ENCODE results near the gene ABI1.

Gene ABI1

DNA sequence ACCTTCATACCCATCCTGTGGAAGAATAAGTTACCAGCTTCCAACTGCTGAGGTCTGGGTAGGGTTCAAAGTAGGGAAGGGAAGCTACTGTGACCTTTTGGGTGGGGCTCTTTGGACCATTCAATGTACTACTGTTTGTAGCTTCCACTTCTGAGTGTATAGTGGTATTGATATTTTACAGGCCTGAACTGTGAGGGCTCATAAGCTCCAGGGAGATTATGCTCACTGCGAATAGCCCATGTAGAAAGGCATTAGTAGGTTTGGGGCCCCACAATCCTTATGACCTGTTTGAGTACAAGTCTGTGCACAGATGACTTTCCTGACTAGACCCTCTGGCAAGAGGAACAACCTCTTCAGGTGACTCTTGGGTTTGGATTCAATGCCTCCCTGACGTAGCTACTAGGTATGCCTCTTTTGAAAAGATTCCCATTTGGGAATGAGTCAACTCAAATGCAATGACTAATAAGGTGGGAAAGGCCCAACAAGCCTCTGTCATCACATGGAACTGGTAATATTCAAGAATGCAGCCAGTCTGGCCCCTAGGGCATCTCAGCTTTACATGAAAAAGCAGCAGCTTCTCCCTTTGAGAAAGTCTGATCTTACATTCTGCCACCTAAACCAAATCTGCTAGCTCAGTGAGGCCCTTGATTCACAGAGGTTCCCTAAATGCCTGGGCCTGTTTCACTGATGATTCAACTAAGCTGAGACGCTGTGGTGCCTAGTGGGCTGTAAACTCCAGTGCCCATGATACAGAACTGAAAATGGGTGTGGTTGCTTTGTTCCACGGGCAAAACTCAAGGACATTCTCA lies 79.8 kb downstream of the ABI1 start:
- no CpG with 5 or more reads among the region's 4 CpGs for WGBS, 2 donors (ENCODE audit: extremely low coverage in 2 of 2, insufficient read length in 2 of 2, insufficient replicate concordance in 1 of 2)
- Histone ChIP-seq H2AFZ (ENCODE audit: low read length) (no peak overlapping the region), H3K36me3 (replicated peaks in 1 of 2; ENCODE audit: control insufficient read depth in 2 of 2, insufficient read depth in 2 of 2, low read length in 2 of 2) (no peaks in the 10 kb centered on the region), H3K9ac (ENCODE audit: low read depth, low read length, poor library complexity) (no peak overlapping the region), H3K14ac (ENCODE audit: low read length) (no peak overlapping the region), H3K27ac (replicated peaks; ENCODE audit: low read length) (no peak overlapping the region), H2AK5ac (ENCODE audit: low read depth, low read length) (no peak overlapping the region), H3K4ac (ENCODE audit: low read length) (no peak overlapping the region), H3K23ac (ENCODE audit: low read depth, low read length, poor library complexity) (no peak overlapping the region), H4K8ac (ENCODE audit: low read depth, low read length) (no peak overlapping the region), H3K18ac (ENCODE audit: low read length) (no peak overlapping the region), H2BK15ac (ENCODE audit: low read length) (no peak overlapping the region), H3K4me2 (ENCODE audit: insufficient read depth, low read length, poor library complexity, severe bottlenecking) (no peak overlapping the region), H4K91ac (ENCODE audit: low read depth, low read length, poor library complexity) (no peak overlapping the region), H2BK5ac (ENCODE audit: low read length) (no peak overlapping the region), H3K4me1 (ENCODE audit: control insufficient read depth in 2 of 2, insufficient read depth in 1 of 2, low read depth in 1 of 2, low read length in 2 of 2) (peaks cover 0 to 5% of the 10 kb centered on the region in 2 donors), H3K27me3 (ENCODE audit: control insufficient read depth in 3 of 3, insufficient read depth in 3 of 3, low read depth in 1 of 3, low read length in 3 of 3) (no peaks in the 10 kb centered on the region), H3K79me1 (ENCODE audit: low read depth, low read length) (peaks cover 2% of the 10 kb centered on the region), H3K4me3 (ENCODE audit: low read length in 2 of 2) (no peak overlapping the region), H2BK120ac (ENCODE audit: low read depth, low read length) (no peak overlapping the region), H2BK12ac (ENCODE audit: low read length) (no peak overlapping the region), H3K9me3 (replicated peaks in 1 of 2; ENCODE audit: control insufficient read depth in 2 of 2, insufficient read depth in 1 of 2, low read depth in 1 of 2, low read length in 2 of 2) (no peaks in the 10 kb centered on the region)
- DNase-seq (ENCODE audit: low spot score), result no peak

- Histone ChIP-seq H3K27ac (replicated peaks; ENCODE audit: low read length) (no peak overlapping the region), H3K9ac (ENCODE audit: low read depth, low read length, poor library complexity) (no peak overlapping the region), H3K9me3 (replicated peaks in 1 of 2; ENCODE audit: control insufficient read depth in 2 of 2, insufficient read depth in 1 of 2, low read depth in 1 of 2, low read length in 2 of 2) (no peaks in the 10 kb centered on the region), H3K4me1 (ENCODE audit: control insufficient read depth in 2 of 2, insufficient read depth in 1 of 2, low read depth in 1 of 2, low read length in 2 of 2) (peaks cover 0 to 5% of the 10 kb centered on the region in 2 donors), H3K14ac (ENCODE audit: low read length) (no peak overlapping the region), H4K91ac (ENCODE audit: low read depth, low read length, poor library complexity) (no peak overlapping the region), H3K27me3 (ENCODE audit: control insufficient read depth in 3 of 3, insufficient read depth in 3 of 3, low read depth in 1 of 3, low read length in 3 of 3) (no peaks in the 10 kb centered on the region), H3K4me2 (ENCODE audit: insufficient read depth, low read length, poor library complexity, severe bottlenecking) (no peak overlapping the region), H2BK15ac (ENCODE audit: low read length) (no peak overlapping the region), H3K18ac (ENCODE audit: low read length) (no peak overlapping the region), H2BK120ac (ENCODE audit: low read depth, low read length) (no peak overlapping the region), H2BK12ac (ENCODE audit: low read length) (no peak overlapping the region), H3K4me3 (ENCODE audit: low read length in 2 of 2) (no peak overlapping the region), H2BK5ac (ENCODE audit: low read length) (no peak overlapping the region), H3K23ac (ENCODE audit: low read depth, low read length, poor library complexity) (no peak overlapping the region), H3K36me3 (replicated peaks in 1 of 2; ENCODE audit: control insufficient read depth in 2 of 2, insufficient read depth in 2 of 2, low read length in 2 of 2) (no peaks in the 10 kb centered on the region), H2AK5ac (ENCODE audit: low read depth, low read length) (no peak overlapping the region), H2AFZ (ENCODE audit: low read length) (no peak overlapping the region), H3K79me1 (ENCODE audit: low read depth, low read length) (peaks cover 2% of the 10 kb centered on the region), H4K8ac (ENCODE audit: low read depth, low read length) (no peak overlapping the region), H3K4ac (ENCODE audit: low read length) (no peak overlapping the region)
- no CpG with 5 or more reads among the region's 8 CpGs for WGBS, 2 donors (ENCODE audit: extremely low coverage in 2 of 2, insufficient read length in 2 of 2, insufficient replicate concordance in 1 of 2)
- no peak for DNase-seq (ENCODE audit: low spot score)
Measured at GRCh38 chr10:26780106-26780792, 80.5 kb downstream of the ABI1 start.

DNA sequence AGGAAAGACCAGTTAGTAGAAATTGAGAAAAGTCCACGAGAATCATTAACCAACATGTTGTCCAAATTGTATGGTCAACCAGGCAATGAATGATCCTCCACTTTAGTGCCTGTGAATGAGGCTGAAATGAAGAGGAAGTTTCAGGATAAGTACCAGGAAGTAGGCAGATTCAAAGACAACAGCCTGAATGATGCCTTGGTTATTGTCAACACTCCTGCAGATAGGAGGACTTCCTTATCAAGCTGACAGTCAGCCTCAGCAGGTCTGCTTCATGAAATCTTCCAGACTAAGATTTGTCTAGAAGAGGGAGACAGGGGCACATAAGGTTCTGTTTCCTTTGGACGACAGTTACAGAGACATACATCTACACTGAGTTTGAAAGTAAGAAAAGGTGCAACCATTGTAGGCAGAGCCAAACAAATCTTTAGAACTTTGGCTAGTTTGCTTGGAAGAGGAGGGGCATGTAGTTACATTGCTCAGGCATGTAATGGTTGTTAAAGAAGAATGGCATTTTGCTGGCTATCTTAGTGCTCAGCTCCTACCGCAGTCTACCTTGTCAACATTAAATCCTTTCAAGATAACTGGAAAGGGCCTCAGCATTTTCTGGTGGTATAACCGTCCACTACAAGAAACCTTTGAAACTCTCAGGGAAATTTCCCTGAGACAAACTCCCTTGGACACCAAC lies 81.4 kb downstream of the ABI1 start:
- no peak overlapping the region for H3K18ac ChIP-seq (ENCODE audit: low read length)
- H3K9me3 ChIP-seq (replicated peaks in 1 of 2; ENCODE audit: control insufficient read depth in 2 of 2, insufficient read depth in 1 of 2, low read depth in 1 of 2, low read length in 2 of 2), result no peaks in the 10 kb centered on the region
- H3K79me1 ChIP-seq (ENCODE audit: low read depth, low read length), result peaks cover 2% of the 10 kb centered on the region
- H4K8ac ChIP-seq (ENCODE audit: low read depth, low read length), result no peak overlapping the region
- no peak overlapping the region for H2BK5ac ChIP-seq (ENCODE audit: low read length)
- H2BK15ac ChIP-seq (ENCODE audit: low read length), result no peak overlapping the region
- H3K27me3 ChIP-seq (ENCODE audit: control insufficient read depth in 3 of 3, insufficient read depth in 3 of 3, low read depth in 1 of 3, low read length in 3 of 3), result no peaks in the 10 kb centered on the region
- H4K91ac ChIP-seq (ENCODE audit: low read depth, low read length, poor library complexity), result no peak overlapping the region
- no peak overlapping the region for H3K4me3 ChIP-seq (ENCODE audit: low read length in 2 of 2)
- H3K14ac ChIP-seq (ENCODE audit: low read length), result no peak overlapping the region
- no peak overlapping the region for H3K9ac ChIP-seq (ENCODE audit: low read depth, low read length, poor library complexity)
- no CpG with 5 or more reads among the region's 4 CpGs for WGBS, 2 donors (ENCODE audit: extremely low coverage in 2 of 2, insufficient read length in 2 of 2, insufficient replicate concordance in 1 of 2)
- no peak overlapping the region for H3K4me2 ChIP-seq (ENCODE audit: insufficient read depth, low read length, poor library complexity, severe bottlenecking)
- no peak for DNase-seq (ENCODE audit: low spot score)
- no peaks in the 10 kb centered on the region for H3K36me3 ChIP-seq (replicated peaks in 1 of 2; ENCODE audit: control insufficient read depth in 2 of 2, insufficient read depth in 2 of 2, low read length in 2 of 2)
- H2AFZ ChIP-seq (ENCODE audit: low read length), result no peak overlapping the region
- no peak overlapping the region for H3K4ac ChIP-seq (ENCODE audit: low read length)
- no peak overlapping the region for H2BK12ac ChIP-seq (ENCODE audit: low read length)
- H3K4me1 ChIP-seq (ENCODE audit: control insufficient read depth in 2 of 2, insufficient read depth in 1 of 2, low read depth in 1 of 2, low read length in 2 of 2), result peaks cover 0 to 5% of the 10 kb centered on the region in 2 donors
- H3K23ac ChIP-seq (ENCODE audit: low read depth, low read length, poor library complexity), result no peak overlapping the region
- no peak overlapping the region for H2AK5ac ChIP-seq (ENCODE audit: low read depth, low read length)
- H2BK120ac ChIP-seq (ENCODE audit: low read depth, low read length), result no peak overlapping the region
- no peak overlapping the region for H3K27ac ChIP-seq (replicated peaks; ENCODE audit: low read length)

DNA sequence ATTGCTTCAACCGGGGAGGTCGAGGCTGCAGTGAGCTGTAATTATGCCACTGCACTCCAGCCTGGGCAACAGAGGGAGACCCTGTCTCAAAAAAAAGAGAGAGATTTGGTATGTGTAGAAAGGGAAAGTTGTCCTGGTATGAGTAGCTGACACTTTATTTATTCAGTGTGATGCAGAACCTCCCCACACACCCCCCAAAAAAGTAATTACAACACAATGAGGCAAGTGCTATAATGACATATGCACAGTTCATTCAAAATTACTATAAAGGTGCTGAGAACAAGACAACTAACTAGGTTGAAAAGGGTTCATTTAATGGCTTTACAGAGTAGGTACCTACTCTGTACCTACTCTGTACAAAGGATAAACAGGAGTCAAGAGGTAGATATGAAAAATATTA lies 83.1 kb downstream of the ABI1 start:
- Histone ChIP-seq H3K79me1 (ENCODE audit: low read depth, low read length) (peaks cover 2% of the 10 kb centered on the region), H3K18ac (ENCODE audit: low read length) (no peak overlapping the region), H3K4ac (ENCODE audit: low read length) (no peak overlapping the region), H2BK15ac (ENCODE audit: low read length) (no peak overlapping the region), H3K36me3 (replicated peaks in 1 of 2; ENCODE audit: control insufficient read depth in 2 of 2, insufficient read depth in 2 of 2, low read length in 2 of 2) (no peaks in the 10 kb centered on the region), H3K27me3 (ENCODE audit: control insufficient read depth in 3 of 3, insufficient read depth in 3 of 3, low read depth in 1 of 3, low read length in 3 of 3) (no peaks in the 10 kb centered on the region), H3K23ac (ENCODE audit: low read depth, low read length, poor library complexity) (no peak overlapping the region), H2BK5ac (ENCODE audit: low read length) (no peak overlapping the region), H3K14ac (ENCODE audit: low read length) (no peak overlapping the region), H3K4me3 (ENCODE audit: low read length in 2 of 2) (no peak overlapping the region), H4K8ac (ENCODE audit: low read depth, low read length) (no peak overlapping the region), H2AFZ (ENCODE audit: low read length) (no peak overlapping the region), H3K9me3 (replicated peaks in 1 of 2; ENCODE audit: control insufficient read depth in 2 of 2, insufficient read depth in 1 of 2, low read depth in 1 of 2, low read length in 2 of 2) (no peaks in the 10 kb centered on the region), H2BK120ac (ENCODE audit: low read depth, low read length) (no peak overlapping the region), H3K4me1 (ENCODE audit: control insufficient read depth in 2 of 2, insufficient read depth in 1 of 2, low read depth in 1 of 2, low read length in 2 of 2) (no peaks in the 10 kb centered on the region), H2BK12ac (ENCODE audit: low read length) (no peak overlapping the region), H3K4me2 (ENCODE audit: insufficient read depth, low read length, poor library complexity, severe bottlenecking) (no peak overlapping the region), H3K9ac (ENCODE audit: low read depth, low read length, poor library complexity) (no peak overlapping the region), H3K27ac (replicated peaks; ENCODE audit: low read length) (no peak overlapping the region), H4K91ac (ENCODE audit: low read depth, low read length, poor library complexity) (no peak overlapping the region), H2AK5ac (ENCODE audit: low read depth, low read length) (no peak overlapping the region)
- no CpG with 5 or more reads among the region's 2 CpGs for WGBS, 2 donors (ENCODE audit: extremely low coverage in 2 of 2, insufficient read length in 2 of 2, insufficient replicate concordance in 1 of 2)
- DNase-seq (ENCODE audit: low spot score), result no peak
